Spleen (tissue), 11 donors: Measurements from ENCODE around the gene WDR38. TPM values are rescaled to one million over a fixed set of nuclear protein-coding genes. Genes with fewer than 3 reads are reported as not detected.

Source experiments
- DNase-seq: peaks from one replicate; pipeline ENCODE4 v3.0.0-alpha.2; 2020
- H3K27ac ChIP-seq, 8 donors: fragments of 200-600 bp; sonication (generic) in 7 of 8; 1 replicate in 4 of 8; 2 replicates in 4 of 8; pipeline versions ENCODE4 v1.5.0 to v1.8.0; 2016 to 2021; ENCODE audit warnings: inconsistent platforms in 4 of 8, mild to moderate bottlenecking in 4 of 8, moderate library complexity in 1 of 8
- H3K27me3 ChIP-seq, 7 donors: fragments of 200-600 bp; sonication (generic) in 6 of 7; replicated peaks in 1 of 7; 1 replicate in 4 of 7; 2 replicates in 3 of 7; pipeline versions ENCODE4 v1.5.0 to v1.8.0; 2016 to 2021; ENCODE audit warnings: inconsistent platforms in 3 of 7, mild to moderate bottlenecking in 1 of 7
- H3K36me3 ChIP-seq, 6 donors: fragments of 200-600 bp; sonication (generic) in 5 of 6; 1 replicate in 4 of 6; 2 replicates in 2 of 6; pipeline versions ENCODE4 v1.5.0 to v1.8.0; 2016 to 2021; ENCODE audit warnings: inconsistent platforms in 2 of 6
- H3K4me1 ChIP-seq, 6 donors: fragments of 200-600 bp; sonication (generic) in 5 of 6; 1 replicate in 3 of 6; 2 replicates in 3 of 6; pipeline versions ENCODE4 v1.5.0 to v1.8.0; 2016 to 2021; ENCODE audit warnings: inconsistent platforms in 3 of 6
- H3K4me3 ChIP-seq, 8 donors: fragments of 200-600 bp; sonication (generic) in 7 of 8; 1 replicate in 4 of 8; 2 replicates in 4 of 8; pipeline versions ENCODE4 v1.5.0 to v1.8.0; 2016 to 2021; ENCODE audit warnings: inconsistent platforms in 4 of 8, mild to moderate bottlenecking in 4 of 8, moderate library complexity in 2 of 8
- H3K9me3 ChIP-seq, 8 donors: fragments of 200-600 bp; sonication (generic) in 7 of 8; 1 replicate in 4 of 8; 2 replicates in 4 of 8; pipeline versions ENCODE4 v1.5.0 to v1.8.0; 2016 to 2021; ENCODE audit warnings: inconsistent platforms in 4 of 8
- POLR2A ChIP-seq, 3 donors: fragments of 450-650 bp; IDR thresholded peaks; one replicate each; pipeline ENCODE4 v1.5.1; 2017; ENCODE audit warnings: antibody characterized with exemption in 3 of 3, mild to moderate bottlenecking in 1 of 3
- POLR2AphosphoS5 ChIP-seq, 3 donors: sonication (generic); formaldehyde crosslinking; IDR thresholded peaks; one replicate each; pipeline ENCODE4 v1.5.1; 2017; ENCODE audit warnings: antibody characterized with exemption in 3 of 3
- WGBS, 5 donors: extraction: QIAGEN DNeasy Blood & Tissue Kit in 3 of 5; methylation state at CpG; one replicate each; pipeline versions ENCODE4 v1.1.5 to v1.1.7; 2013 to 2018; 5-methylcytosine and 5-hydroxymethylcytosine counted together
- intact Hi-C: fragments of 100-400 bp; cut with DNase I; formaldehyde crosslinking; loops from one replicate; pipeline ENCODE4 v1.15.0; 2023; ENCODE audit warnings: low total_unique reads
- polyA plus RNA-seq, 3 donors: library from polyadenylated mRNA; stranded (reverse); fragments of 200-250 nt; gene quantifications; one replicate each; pipeline ENCODE4 v1.2.1, GENCODE V29; 2013
- total RNA-seq, 7 donors: library from RNA; depleted of rRNA in 3 of 7; stranded (reverse); fragments of >200 nt in 3 of 7; fragmentation: NEBNext Ultra II Directional in 4 of 7; extraction: Animal tissue kit (Norgen Biotek cat#: 25700) in 4 of 7; gene quantifications; one replicate each; pipeline versions ENCODE4 v1.1.0 to v1.2.1, GENCODE V29; 2016 to 2021
- TF ChIP-seq, protein P1 (sequence below), 11 experiments: fragments of 200-600 bp in 7 of 11; fragments of 450-650 bp in 4 of 11; sonication (generic) in 4 of 11; IDR thresholded peaks in 8 of 11; conservative IDR thresholded peaks in 3 of 11; 1 replicate in 7 of 11; 2 replicates in 4 of 11; pipeline versions ENCODE4 v1.4.0 to v1.8.0; 2016 to 2021; ENCODE audit warnings: antibody characterized with exemption in 11 of 11, inconsistent platforms in 4 of 11, mild to moderate bottlenecking in 1 of 11
- donor health status: healthy with polysubstance abuse.
- donor health status: DM: no; HTN: no; CAD: no; lungs with moderate emphysema.
- donor health status: DM: no; HTN: no; CAD: no.
- donor health status: Bipolar disorder and iron deficiency.
- donor health status: healthy.
- donor health status: DM: no; HTN: no; CAD: no.
- donor health status: DM: yes; HTN: yes; CAD: no.

WDR38 gene
- total and polyA plus RNA-seq, 10 donors, result not detected

- peak within 1 kb of the TSS; percentile 33 to 98 (median 77) for H3K4me3 ChIP-seq
- peak within 1 kb of the TSS; percentile 79 to 96 (median 94) for H3K27ac ChIP-seq
- TF ChIP-seq POLR2AphosphoS5 (IDR thresholded peaks at IDR 0.05) (peak; percentile 96 to 98 (median 96)), POLR2A (IDR thresholded peaks at IDR 0.05) (peak in 2 of 3 donors; percentile 15 to 56)
- TF ChIP-seq, protein P1, sequence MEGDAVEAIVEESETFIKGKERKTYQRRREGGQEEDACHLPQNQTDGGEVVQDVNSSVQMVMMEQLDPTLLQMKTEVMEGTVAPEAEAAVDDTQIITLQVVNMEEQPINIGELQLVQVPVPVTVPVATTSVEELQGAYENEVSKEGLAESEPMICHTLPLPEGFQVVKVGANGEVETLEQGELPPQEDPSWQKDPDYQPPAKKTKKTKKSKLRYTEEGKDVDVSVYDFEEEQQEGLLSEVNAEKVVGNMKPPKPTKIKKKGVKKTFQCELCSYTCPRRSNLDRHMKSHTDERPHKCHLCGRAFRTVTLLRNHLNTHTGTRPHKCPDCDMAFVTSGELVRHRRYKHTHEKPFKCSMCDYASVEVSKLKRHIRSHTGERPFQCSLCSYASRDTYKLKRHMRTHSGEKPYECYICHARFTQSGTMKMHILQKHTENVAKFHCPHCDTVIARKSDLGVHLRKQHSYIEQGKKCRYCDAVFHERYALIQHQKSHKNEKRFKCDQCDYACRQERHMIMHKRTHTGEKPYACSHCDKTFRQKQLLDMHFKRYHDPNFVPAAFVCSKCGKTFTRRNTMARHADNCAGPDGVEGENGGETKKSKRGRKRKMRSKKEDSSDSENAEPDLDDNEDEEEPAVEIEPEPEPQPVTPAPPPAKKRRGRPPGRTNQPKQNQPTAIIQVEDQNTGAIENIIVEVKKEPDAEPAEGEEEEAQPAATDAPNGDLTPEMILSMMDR (IDR thresholded peaks at IDR 0.05 in 8 of 11, conservative IDR thresholded peaks at IDR 0.05 in 3 of 11), result peak in 9 of 11 experiments; percentile 10 to 49 (median 25)
- intact Hi-C loops, result no loop called here
- no peaks in the 10 kb centered on the region for H3K27me3 ChIP-seq
- no peaks in the 10 kb centered on the region for H3K9me3 ChIP-seq
- peaks cover 3 to 46% (median 43%) of the 10 kb centered on the region in 6 donors for H3K36me3 ChIP-seq
- WGBS, 5 donors, result 0 to 1% (median 0%) methylated on average over 46 to 92 of the region's 92 CpGs
- peak; percentile 99 for DNase-seq
- peaks cover 30 to 61% (median 50%) of the 10 kb centered on the region in 6 donors for H3K4me1 ChIP-seq
Observed at GRCh38 chr9:124861342-124862229, 8.3 kb downstream of the WDR38 start, which contains the start of the genes ARPC5L and RPL35. TSS of gene ARPC5L (plus strand) at chr9:124862130. CDS start at chr9:124869291, 7,161 bp downstream. TSS of gene RPL35 (minus strand) at chr9:124861957. CDS start at chr9:124861912, 45 bp downstream.

- Histone ChIP-seq H3K27ac (peak overlapping the region; percentile 22 to 96 (median 94)), H3K4me1 (peaks cover 36 to 67% (median 58%) of the 10 kb centered on the region in 6 donors), H3K27me3 (no peaks in the 10 kb centered on the region), H3K36me3 (peaks cover under 1 to 27% (median 24%) of the 10 kb centered on the region in 6 donors), H3K4me3 (no peak overlapping the region), H3K9me3 (no peaks in the 10 kb centered on the region)
- 50 to 74% (median 60%) methylated on average over 7 of the region's 7 CpGs for WGBS, 5 donors
- TF ChIP-seq, protein P1 (IDR thresholded peaks at IDR 0.05 in 8 of 11, conservative IDR thresholded peaks at IDR 0.05 in 3 of 11), result no peak
- TF ChIP-seq POLR2AphosphoS5 (IDR thresholded peaks at IDR 0.05), result peak in 1 of 3 donors; percentile 12
- DNase-seq, result no peak
- intact Hi-C loops, result no loop called here
Observed at GRCh38 chr9:124863371-124863871, 10.2 kb downstream of the WDR38 start.

- peak; percentile 96 for DNase-seq
- TF ChIP-seq POLR2AphosphoS5 (IDR thresholded peaks at IDR 0.05) (peak; percentile 95 to 97 (median 96)), POLR2A (IDR thresholded peaks at IDR 0.05) (peak in 2 of 3 donors; percentile 68 to 93)
- TF ChIP-seq, protein P1 (IDR thresholded peaks at IDR 0.05 in 8 of 11, conservative IDR thresholded peaks at IDR 0.05 in 3 of 11), result peak in 3 of 11 experiments; percentile 10 to 23 (median 12)
- Histone ChIP-seq H3K27ac (peak overlapping the region; percentile 84 to 98 (median 96)), H3K9me3 (no peaks in the 10 kb centered on the region), H3K36me3 (peaks cover 0 to 27% (median 6%) of the 10 kb centered on the region in 6 donors), H3K4me3 (peak overlapping the region; percentile 78 to 99 (median 94)), H3K27me3 (no peaks in the 10 kb centered on the region), H3K4me1 (peaks cover 42 to 65% (median 52%) of the 10 kb centered on the region in 6 donors)
- WGBS, 5 donors, result 0% methylated on average over 19 to 101 of the region's 101 CpGs
- intact Hi-C loops, result no loop called here
Observed at GRCh38 chr9:124868511-124869465, 15.5 kb downstream of the WDR38 start.
